GM18502 (cell line): Measurements from ENCODE around the gene PRSS23.
"Not testable (repeated sequence)": the region's sequence is repeated elsewhere in the genome, so short reads cannot be mapped to it uniquely, and the experiment has no call there.

Experiments used
- ATAC-seq: cut with Tn5 transposase; IDR thresholded peaks from one replicate; pipeline ENCODE4 v1.9.1; 2021; ENCODE audit warnings: mild to moderate bottlenecking; ENCODE audit not compliant: unreplicated experiment, poor library complexity

PRSS23 gene

DNA sequence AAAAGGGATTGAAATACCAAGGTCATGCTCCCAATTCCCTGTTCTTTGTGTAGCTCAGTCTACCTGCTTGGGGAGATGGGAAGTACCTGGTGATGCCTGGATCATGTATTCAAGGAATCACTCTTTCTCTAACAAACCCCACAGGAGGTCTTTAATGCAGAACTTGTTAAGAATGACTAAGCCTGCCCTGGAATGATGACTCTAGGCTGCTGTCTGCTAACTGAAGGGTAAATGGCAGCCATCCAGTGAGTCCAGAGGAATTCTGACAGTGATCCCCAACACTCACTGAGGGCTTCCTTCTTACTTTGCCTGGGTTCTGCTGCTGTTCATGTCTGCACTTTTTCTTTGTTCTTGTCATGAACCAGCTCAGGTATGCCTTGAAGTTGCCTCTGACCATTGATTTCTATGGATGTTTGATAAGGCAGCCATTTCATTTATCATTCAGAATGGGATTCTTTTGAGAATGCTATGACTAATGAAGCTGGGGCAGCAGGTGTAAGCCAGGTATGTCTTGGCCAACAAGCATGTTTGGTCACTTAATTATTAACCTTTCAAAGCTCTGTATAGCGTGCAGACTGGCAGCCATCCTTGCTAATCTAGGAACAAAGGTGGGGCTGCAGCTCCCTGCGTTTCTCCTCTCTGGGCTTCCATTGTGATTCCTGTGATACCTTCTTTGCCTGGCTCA lies 11.4 kb downstream of the PRSS23 start:
- no peak for ATAC-seq

GRCh38 chr11:86812322-86812670 lies 12.0 kb downstream of the PRSS23 start:
- ATAC-seq: no peak

DNA sequence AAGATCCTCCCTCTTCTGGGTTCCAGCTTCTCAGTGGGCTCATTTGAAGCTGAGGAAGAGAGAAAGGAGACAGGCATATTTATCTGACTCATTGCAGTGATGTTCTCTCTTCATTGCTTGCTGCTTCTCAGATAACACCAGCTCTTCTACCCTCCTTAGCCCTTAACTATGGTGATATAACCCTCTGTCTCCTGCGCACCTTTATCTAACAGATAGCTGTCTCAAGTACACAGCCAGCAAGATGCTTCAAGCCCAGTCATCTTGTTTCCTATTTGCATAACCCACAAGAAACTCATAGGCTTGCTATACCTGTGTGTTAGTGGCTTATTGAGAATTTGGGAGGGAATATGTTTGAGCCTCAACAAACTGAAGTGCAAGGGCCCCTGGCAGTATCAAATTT lies 12.6 kb downstream of the PRSS23 start:
- ATAC-seq: peak; percentile 77

DNA sequence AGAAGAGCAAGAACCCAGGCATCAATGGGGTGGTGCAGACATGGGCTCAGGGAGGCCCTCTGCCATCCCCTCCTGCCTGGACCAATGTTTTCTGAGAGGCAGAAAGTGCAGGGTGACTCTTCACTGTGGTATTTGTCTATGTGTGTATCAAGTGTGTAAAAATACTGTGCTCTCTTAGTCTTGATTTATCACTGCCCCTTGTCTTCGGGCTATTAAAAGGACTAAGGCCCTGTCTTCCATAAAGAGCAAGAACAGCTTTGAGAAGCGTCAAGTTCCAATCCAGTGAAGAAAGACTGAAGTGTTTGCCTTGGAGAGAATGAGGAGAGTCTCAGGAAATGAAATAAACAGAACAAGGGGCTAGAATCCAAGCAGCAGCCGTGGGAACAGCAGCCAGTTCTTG lies 14.4 kb downstream of the PRSS23 start:
- no peak for ATAC-seq

DNA sequence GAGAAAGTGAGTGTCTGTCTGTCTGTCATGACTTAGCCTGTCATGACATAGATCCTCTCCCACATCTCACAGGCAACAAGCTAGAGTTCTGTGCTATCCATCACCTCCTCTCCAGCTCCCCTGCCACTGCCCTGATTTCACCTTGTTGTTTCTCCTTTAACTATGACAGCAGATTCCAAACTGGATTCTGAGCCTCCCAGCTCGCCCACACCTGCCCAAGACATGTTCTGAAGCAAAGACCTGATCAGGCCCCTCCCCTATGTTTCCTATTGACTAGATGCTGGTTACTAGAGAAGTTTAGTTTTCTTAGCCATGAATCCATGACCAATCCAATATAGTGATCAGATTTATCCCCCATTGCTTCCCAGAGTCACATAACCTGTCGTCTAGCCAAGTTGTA lies 15.4 kb downstream of the PRSS23 start:
- ATAC-seq: no peak

- no peak for ATAC-seq
Observed at GRCh38 chr11:86816251-86816726, 15.9 kb downstream of the PRSS23 start.

- ATAC-seq: peak; percentile 64
Observed at GRCh38 chr11:86818462-86819192, 18.3 kb downstream of the PRSS23 start.

- not testable (repeated sequence) for ATAC-seq
Observed at GRCh38 chr11:86824139-86824538, 23.8 kb downstream of the PRSS23 start.

GRCh38 chr11:86834376-86834775 lies 34.0 kb downstream of the PRSS23 start:
- not testable (repeated sequence) for ATAC-seq

DNA sequence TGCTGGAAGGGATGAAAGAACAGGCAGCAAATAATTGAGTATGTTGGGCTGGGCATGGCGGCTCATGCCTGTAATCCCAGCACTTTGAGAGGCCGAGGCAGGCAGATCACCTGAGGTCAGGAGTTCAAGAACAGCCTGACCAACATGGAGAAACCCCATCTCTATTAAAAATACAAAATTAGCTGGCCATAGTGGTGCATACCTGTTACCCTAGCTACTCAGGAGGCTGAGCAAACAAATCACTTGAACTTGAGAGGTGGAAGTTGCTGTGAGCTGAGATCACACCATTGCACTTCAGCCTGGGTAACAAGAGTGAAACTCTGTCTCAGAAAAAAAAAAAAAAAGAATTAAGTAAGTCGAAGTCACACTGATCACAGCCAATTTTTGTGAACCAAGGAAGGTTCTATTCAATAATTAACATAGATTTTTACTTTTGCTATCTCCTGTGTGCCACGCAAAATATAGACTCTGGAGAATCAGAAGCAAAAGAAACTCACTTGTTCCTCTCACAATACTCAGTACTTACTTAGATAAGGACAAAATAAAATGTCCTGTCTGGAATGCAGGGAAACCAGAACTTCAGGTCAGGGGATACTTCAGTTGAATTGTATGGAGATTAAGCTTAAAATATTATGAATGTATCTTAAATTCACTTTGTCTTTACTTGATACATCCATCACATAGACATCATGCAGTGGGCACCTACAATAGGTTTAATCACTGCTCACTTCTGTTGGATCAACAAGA lies 44.6 kb downstream of the PRSS23 start:
- not testable (repeated sequence) for ATAC-seq

DNA sequence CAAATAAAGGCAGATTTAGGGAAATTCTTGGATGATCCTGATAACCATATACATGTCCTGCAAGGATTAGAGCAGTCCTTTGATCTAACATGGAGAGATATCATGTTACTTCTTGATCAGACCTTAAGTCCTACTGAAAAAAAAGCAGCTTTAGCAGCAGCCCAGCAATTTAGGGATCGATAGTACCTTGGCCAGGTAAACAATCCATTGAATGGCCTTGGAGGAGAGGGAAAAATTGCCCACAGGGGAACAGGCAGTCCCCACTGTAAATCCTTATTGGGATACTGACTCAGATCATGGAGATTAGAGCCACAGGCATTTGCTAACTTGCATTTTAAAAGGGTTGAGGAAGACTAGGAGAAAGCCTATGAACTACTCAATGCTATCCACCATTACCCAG lies 47.8 kb downstream of the PRSS23 start:
- ATAC-seq: no peak

- ATAC-seq: no peak
Observed at GRCh38 chr11:86849679-86850078, 49.3 kb downstream of the PRSS23 start.
